Right atrium auricular region (tissue), 2 donors: ENCODE measurements around the gene FCRLB. TPM values are rescaled to one million over a fixed set of nuclear protein-coding genes. Genes with fewer than 3 reads are reported as not detected.

Source experiments
- DNase-seq: peaks from one replicate; pipeline ENCODE4 v3.0.0-alpha.2; 2019; ENCODE audit warnings: low spot score
- H3K27ac ChIP-seq, 2 donors: fragments of 200-600 bp; sonication (generic); 1 replicate in 1 of 2; 2 replicates in 1 of 2; pipeline ENCODE4 v1.5.1; 2016 to 2019
- H3K27me3 ChIP-seq, 2 donors: fragments of 200-600 bp; sonication (generic); one replicate each; pipeline versions ENCODE4 v1.5.1 to v1.6.0; 2017 to 2019
- H3K36me3 ChIP-seq: fragments of 200-600 bp; sonication (generic); one replicate; pipeline ENCODE4 v1.5.1; 2016
- H3K4me1 ChIP-seq, 2 donors: fragments of 200-600 bp; sonication (generic); one replicate each; pipeline versions ENCODE4 v1.5.1 to v1.6.0; 2017 to 2019
- H3K4me3 ChIP-seq, 2 donors: fragments of 200-600 bp; sonication (generic); 1 replicate in 1 of 2; 2 replicates in 1 of 2; pipeline ENCODE4 v1.5.1; 2017 to 2019; ENCODE audit warnings: mild to moderate bottlenecking in 1 of 2, moderate library complexity in 1 of 2
- H3K9me3 ChIP-seq, 2 donors: fragments of 200-600 bp; sonication (generic); one replicate each; pipeline ENCODE4 v1.5.1; 2019
- total RNA-seq, 2 donors: library from RNA; depleted of rRNA; stranded (reverse); fragments of >200 nt; gene quantifications; one replicate each; pipeline ENCODE4 v1.1.0, GENCODE V29; 2016
- TF ChIP-seq, protein P1 (sequence below), 2 donors: fragments of 200-600 bp; sonication (generic); IDR thresholded peaks; one replicate each; pipeline ENCODE4 v1.5.1; 2019; ENCODE audit warnings: antibody characterized with exemption in 2 of 2

FCRLB gene
- total RNA-seq, 2 donors from 2014 or later, result 0.20 to 0.63 TPM

DNA sequence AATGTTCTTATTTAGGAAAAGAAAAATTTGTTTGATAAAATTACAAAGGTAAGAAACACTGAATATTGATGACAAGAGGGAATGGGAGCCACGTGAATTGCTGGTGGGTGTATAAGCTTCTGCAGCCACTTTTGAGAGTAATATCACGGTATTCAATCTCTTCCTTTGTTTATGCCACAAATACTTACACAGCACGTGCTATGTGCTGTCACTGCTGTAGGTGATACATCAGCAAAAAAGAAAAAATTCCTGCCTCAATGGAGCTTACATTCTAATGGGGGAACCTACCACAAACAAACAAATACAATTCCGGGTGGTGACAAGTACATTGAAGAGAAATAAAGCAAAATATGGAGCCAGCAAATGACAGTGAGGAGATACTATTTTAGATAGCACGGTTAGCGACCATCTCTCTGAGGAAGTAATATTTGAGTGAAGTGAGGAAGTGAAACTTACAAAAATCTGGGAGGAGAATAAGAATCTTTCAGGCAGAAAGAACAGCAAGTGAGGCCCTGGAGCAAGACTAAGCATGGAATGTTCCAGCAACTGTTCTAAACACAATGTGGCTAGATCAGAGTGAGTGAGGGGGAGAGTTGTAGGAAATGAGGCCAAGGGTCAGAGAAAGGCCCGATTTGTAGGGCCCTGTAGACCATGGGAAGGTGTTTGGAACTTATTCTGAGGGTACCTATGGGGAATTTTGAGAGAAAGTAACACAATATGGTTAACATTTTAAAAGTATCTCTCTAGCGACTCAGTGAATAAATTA is 2.6 kb upstream of the FCRLB start:
- Histone ChIP-seq H3K4me1 (no peaks in the 10 kb centered on the region), H3K9me3 (no peaks in the 10 kb centered on the region), H3K36me3 (no peaks in the 10 kb centered on the region), H3K27me3 (no peaks in the 10 kb centered on the region), H3K4me3 (no peak overlapping the region), H3K27ac (no peak overlapping the region)
- TF ChIP-seq, protein P1, sequence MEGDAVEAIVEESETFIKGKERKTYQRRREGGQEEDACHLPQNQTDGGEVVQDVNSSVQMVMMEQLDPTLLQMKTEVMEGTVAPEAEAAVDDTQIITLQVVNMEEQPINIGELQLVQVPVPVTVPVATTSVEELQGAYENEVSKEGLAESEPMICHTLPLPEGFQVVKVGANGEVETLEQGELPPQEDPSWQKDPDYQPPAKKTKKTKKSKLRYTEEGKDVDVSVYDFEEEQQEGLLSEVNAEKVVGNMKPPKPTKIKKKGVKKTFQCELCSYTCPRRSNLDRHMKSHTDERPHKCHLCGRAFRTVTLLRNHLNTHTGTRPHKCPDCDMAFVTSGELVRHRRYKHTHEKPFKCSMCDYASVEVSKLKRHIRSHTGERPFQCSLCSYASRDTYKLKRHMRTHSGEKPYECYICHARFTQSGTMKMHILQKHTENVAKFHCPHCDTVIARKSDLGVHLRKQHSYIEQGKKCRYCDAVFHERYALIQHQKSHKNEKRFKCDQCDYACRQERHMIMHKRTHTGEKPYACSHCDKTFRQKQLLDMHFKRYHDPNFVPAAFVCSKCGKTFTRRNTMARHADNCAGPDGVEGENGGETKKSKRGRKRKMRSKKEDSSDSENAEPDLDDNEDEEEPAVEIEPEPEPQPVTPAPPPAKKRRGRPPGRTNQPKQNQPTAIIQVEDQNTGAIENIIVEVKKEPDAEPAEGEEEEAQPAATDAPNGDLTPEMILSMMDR (IDR thresholded peaks at IDR 0.05), result no peak
- DNase-seq, result no peak

- Histone ChIP-seq H3K36me3 (no peaks in the 10 kb centered on the region), H3K27ac (no peak overlapping the region), H3K4me3 (no peak overlapping the region), H3K4me1 (no peaks in the 10 kb centered on the region), H3K27me3 (no peaks in the 10 kb centered on the region), H3K9me3 (no peaks in the 10 kb centered on the region)
- DNase-seq, result no peak
- TF ChIP-seq, protein P1 (IDR thresholded peaks at IDR 0.05), result no peak
Measured at GRCh38 chr1:161719325-161719611, 2.1 kb upstream of the FCRLB start.

GRCh38 chr1:161720422-161720821 is 922 bp upstream of the FCRLB start:
- TF ChIP-seq, protein P1 (IDR thresholded peaks at IDR 0.05), result no peak
- Histone ChIP-seq H3K27ac (no peak overlapping the region), H3K9me3 (no peaks in the 10 kb centered on the region), H3K4me1 (peaks cover 0 to 2% of the 10 kb centered on the region in 2 donors), H3K4me3 (no peak overlapping the region), H3K36me3 (no peaks in the 10 kb centered on the region), H3K27me3 (no peaks in the 10 kb centered on the region)
- DNase-seq, result no peak

- Histone ChIP-seq H3K36me3 (no peaks in the 10 kb centered on the region), H3K27me3 (no peaks in the 10 kb centered on the region), H3K27ac (no peak overlapping the region), H3K9me3 (no peaks in the 10 kb centered on the region), H3K4me1 (peaks cover 0 to 9% of the 10 kb centered on the region in 2 donors), H3K4me3 (no peak overlapping the region)
- no peak for DNase-seq
- TF ChIP-seq, protein P1 (IDR thresholded peaks at IDR 0.05), result no peak
Measured at GRCh38 chr1:161721738-161722343, 497 bp downstream of the FCRLB start.

DNA sequence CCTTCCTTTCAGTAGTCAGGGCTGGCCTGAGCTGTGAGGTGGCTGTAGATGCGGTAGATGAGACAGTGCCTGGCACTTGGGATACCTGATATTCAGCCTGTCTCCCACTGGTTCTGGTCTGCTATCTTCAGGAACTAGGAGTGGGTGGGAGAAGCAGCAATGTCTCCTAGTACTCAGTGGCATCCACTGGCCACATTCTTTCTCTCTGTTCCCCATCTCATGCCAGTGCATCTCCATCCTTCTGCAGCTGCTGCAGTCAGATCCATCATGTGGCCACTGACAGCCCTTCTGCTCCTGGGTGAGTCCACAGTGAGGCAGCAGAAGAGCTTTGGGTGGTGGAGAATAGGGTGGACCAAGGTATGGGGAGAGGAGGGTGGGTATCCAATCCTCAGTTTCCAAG is 1.1 kb downstream of the FCRLB start:
- Histone ChIP-seq H3K27ac (no peak overlapping the region), H3K36me3 (no peaks in the 10 kb centered on the region), H3K27me3 (no peaks in the 10 kb centered on the region)

More for the DNA sequence above, 1.1 kb downstream of the FCRLB start:
- Histone ChIP-seq H3K9me3 (no peaks in the 10 kb centered on the region), H3K4me1 (peaks cover 0 to 12% of the 10 kb centered on the region in 2 donors), H3K4me3 (no peak overlapping the region)
- no peak for DNase-seq
- TF ChIP-seq, protein P1 (IDR thresholded peaks at IDR 0.05), result no peak
